Astrocyte of the cerebellum (primary cell): ENCODE data around the gene ANK2.

Experiments
- DNase-seq: peaks from one replicate; pipeline ENCODE4 v3.0.0-alpha.2; 2011; ENCODE audit warnings: low read depth
- H3K4me3 ChIP-seq: 2 replicates; pipeline ENCODE4 v1.5.1; 2011; ENCODE audit warnings: mild to moderate bottlenecking, low read depth, low read length, moderate library complexity
- CTCF ChIP-seq: IDR thresholded peaks from 2 replicates; pipeline ENCODE4 v1.5.1; 2012; ENCODE audit warnings: low read length, low read depth, moderate library complexity, mild to moderate bottlenecking; ENCODE audit errors: missing control alignments
- in situ Hi-C: cut with HindIII; loops from 2 replicates; pipeline ENCODE4 v1.10.0; 2017; ENCODE audit warnings: low sequenced_read_pairs

The ANK2 gene

GRCh38 chr4:113423631-113424030 is 374.2 kb downstream of the ANK2 start:
- no peak for DNase-seq
- in situ Hi-C loops: no loop called here
- no peak overlapping the region for H3K4me3 ChIP-seq
- no peak for TF ChIP-seq CTCF

- TF ChIP-seq CTCF: no peak
- in situ Hi-C loops: no loop called here
- DNase-seq: no peak
- no peak overlapping the region for H3K4me3 ChIP-seq
These were observed 383.7 kb downstream of the ANK2 start for GRCh38 chr4:113433116-113433515.
